AG04450 (cell line): ENCODE results near the gene LCTL. TPM values are rescaled to one million over a fixed set of nuclear protein-coding genes. Genes with fewer than 3 reads are reported as not detected.

Source experiments
- CTCF ChIA-PET: fragments of 300-600, 350-600 bp; formaldehyde crosslinking; extraction: SDS; loops from one replicate; lab custom pipeline; 2022; ENCODE audit warnings: antibody characterized with exemption, inconsistent platforms; lab: Charles Lee
- POLR2A ChIA-PET: fragments of 350-600 bp; formaldehyde crosslinking; extraction: SDS; loops from one replicate; lab custom pipeline; 2021; ENCODE audit warnings: antibody characterized with exemption, inconsistent platforms; lab: Yijun Ruan, JAX
- DNase-seq: peaks from one replicate; pipeline ENCODE4 v3.0.0-alpha.2; 2011; ENCODE audit warnings: low read depth, low spot score
- H3K27ac ChIP-seq: one replicate; pipeline ENCODE4 v1.5.1; 2012; ENCODE audit warnings: low read depth, low read length, control low read depth
- H3K27me3 ChIP-seq: one replicate; pipeline ENCODE4 v1.6.0; 2012; ENCODE audit warnings: low read length; ENCODE audit not compliant: control insufficient read depth, insufficient read depth
- H3K4me3 ChIP-seq: 2 replicates; pipeline ENCODE4 v1.5.1; 2011; ENCODE audit warnings: mild to moderate bottlenecking, low read depth, low read length, control low read depth
- H3K9me3 ChIP-seq: 2 replicates; pipeline ENCODE4 v1.5.1; 2012; ENCODE audit warnings: low read length; ENCODE audit not compliant: control insufficient read depth, insufficient read depth
- polyA plus RNA-seq: library from polyadenylated mRNA; depleted of rRNA; stranded (reverse); fragments of >200 nt; gene quantifications from 2 replicates; pipeline ENCODE4 v1.2.3, GENCODE V29; 2011
- TF ChIP-seq, protein P1 (sequence below): IDR thresholded peaks from 2 replicates; pipeline ENCODE4 v1.5.1; 2011; ENCODE audit warnings: low read depth, low read length, control low read depth, inconsistent platforms

LCTL gene
- polyA plus RNA-seq, 1 experiment, result 6.5 TPM

DNA sequence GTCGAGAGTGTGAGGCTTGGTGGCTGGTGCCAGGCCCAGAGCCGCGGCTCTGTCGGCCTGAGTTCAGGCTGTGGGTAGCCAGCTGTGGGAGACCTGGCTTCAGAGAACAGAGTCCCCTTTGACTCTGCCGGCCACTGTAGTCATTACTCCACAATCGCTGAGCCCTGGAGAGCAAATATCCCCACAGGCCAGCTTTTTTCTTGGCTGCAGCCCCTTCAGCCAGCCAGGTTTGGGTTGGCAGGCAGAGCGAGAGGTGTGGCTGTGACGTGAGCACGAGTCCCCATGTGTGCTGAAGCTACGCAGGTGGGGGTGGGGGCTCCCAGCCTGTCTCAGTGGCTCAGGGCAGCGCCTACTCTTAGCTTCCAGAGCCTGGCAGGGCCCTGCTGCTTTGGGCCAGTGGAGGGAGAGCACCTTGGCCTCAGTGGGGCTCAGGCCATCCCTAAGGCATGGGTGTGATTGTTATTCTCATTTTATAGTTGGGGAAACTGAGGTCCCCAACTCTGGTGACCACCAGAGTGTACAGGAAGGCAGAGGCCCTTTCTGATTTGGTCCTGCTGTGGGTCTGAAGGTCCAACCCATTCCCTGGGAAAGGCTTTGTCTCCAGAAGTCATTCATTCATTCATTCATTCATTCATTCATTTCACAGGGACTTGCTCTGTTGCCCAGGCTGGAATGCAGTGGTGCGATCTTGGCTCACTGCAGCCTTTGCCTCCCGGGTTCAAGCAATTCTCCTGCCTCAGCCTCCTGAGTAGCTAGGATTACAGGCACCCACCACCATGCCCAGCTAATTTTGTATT is 45.7 kb upstream of the LCTL start:
- CTCF ChIA-PET, result interaction anchor here (7.7 kb wide), 1 partner anchor 241 kb away, joined by 52 read pairs; no protein-coding TSS in a partner anchor
- TF ChIP-seq, protein P1, sequence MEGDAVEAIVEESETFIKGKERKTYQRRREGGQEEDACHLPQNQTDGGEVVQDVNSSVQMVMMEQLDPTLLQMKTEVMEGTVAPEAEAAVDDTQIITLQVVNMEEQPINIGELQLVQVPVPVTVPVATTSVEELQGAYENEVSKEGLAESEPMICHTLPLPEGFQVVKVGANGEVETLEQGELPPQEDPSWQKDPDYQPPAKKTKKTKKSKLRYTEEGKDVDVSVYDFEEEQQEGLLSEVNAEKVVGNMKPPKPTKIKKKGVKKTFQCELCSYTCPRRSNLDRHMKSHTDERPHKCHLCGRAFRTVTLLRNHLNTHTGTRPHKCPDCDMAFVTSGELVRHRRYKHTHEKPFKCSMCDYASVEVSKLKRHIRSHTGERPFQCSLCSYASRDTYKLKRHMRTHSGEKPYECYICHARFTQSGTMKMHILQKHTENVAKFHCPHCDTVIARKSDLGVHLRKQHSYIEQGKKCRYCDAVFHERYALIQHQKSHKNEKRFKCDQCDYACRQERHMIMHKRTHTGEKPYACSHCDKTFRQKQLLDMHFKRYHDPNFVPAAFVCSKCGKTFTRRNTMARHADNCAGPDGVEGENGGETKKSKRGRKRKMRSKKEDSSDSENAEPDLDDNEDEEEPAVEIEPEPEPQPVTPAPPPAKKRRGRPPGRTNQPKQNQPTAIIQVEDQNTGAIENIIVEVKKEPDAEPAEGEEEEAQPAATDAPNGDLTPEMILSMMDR, result no peak
- POLR2A ChIA-PET, result no interaction called here
- Histone ChIP-seq H3K27ac (no peak overlapping the region), H3K9me3 (no peaks in the 10 kb centered on the region), H3K27me3 (peaks cover 2% of the 10 kb centered on the region), H3K4me3 (no peak overlapping the region)
- DNase-seq, result no peak

DNA sequence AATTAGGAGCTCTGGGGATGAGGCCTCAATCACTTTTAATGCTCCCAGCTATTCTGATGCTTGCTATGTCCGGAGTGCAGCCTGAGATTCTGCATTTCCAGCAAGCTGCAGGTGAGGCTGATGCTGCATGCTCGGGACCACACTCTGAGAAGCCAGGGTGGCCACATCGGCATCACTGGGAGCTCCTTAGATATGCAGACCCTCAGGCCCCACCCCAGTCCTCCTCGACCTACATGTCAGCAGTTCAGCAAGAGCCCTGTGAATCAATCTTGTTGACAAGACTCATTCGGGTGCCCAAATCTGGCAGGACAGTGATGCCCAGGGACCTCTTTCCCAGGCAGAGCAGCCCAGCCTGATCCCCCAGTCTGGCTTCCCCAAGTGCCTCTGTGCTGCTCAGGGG is 44.1 kb upstream of the LCTL start:
- Histone ChIP-seq H3K4me3 (no peak overlapping the region), H3K9me3 (no peaks in the 10 kb centered on the region), H3K27ac (no peak overlapping the region), H3K27me3 (peaks cover 2% of the 10 kb centered on the region)
- DNase-seq, result no peak
- POLR2A ChIA-PET, result no interaction called here
- CTCF ChIA-PET, result interaction anchor here (0.6 to 7.7 kb wide), 4 partner anchors 9 to 242 kb away, joined by 3 to 52 read pairs (median 6); no protein-coding TSS in a partner anchor
- TF ChIP-seq, protein P1, result no peak

DNA sequence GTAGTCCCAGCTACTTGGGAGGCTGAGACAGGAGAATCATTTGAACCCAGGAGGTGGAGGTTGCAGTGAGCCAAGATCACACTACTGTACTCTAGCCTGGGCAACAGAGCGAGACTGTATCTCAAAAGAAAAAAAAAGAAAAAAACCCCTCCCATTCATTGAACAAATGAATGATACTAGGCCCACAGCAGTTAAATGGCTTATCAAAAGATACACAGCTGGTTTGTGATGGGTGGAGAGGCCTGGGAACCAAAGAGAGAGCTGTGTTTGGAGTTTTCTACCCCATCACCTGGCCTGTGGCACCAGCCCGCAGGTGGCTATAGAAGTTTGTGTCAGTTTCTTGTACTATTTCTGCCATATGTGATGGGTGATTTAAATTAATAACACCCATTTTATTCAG is 43.1 kb upstream of the LCTL start:
- peaks cover 2% of the 10 kb centered on the region for H3K27me3 ChIP-seq
- TF ChIP-seq, protein P1, result no peak
- ChIA-PET CTCF (interaction anchor here (1.6 to 7.7 kb wide), 3 partner anchors 10 to 243 kb away, joined by 4 to 52 read pairs (median 9); no protein-coding TSS in a partner anchor), POLR2A (no interaction called here)
- H3K9me3 ChIP-seq, result no peaks in the 10 kb centered on the region
- DNase-seq, result no peak
- no peak overlapping the region for H3K4me3 ChIP-seq
- no peak overlapping the region for H3K27ac ChIP-seq

DNA sequence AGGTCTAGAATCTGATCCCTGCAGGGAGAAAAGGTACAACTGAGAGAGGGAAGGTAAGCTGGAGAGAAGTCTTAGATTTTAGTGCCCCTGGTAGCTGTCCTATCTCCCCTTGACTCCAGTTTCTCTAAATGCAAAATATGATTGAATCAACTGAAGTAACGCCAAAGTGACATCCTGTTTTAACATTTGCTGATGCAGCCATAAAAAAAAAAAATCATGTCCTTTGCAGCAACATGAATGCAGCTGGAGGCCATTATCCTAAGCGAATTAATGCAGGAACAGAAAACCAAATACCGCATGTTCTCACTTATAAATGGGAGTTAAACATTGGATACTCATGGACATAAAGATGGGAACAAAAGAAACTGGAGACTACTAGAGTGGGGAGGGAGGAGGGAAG is 42.4 kb upstream of the LCTL start:
- CTCF ChIA-PET, result interaction anchor here (1.5 to 7.7 kb wide), 3 partner anchors 11 to 244 kb away, joined by 4 to 52 read pairs (median 14); no protein-coding TSS in a partner anchor
- Histone ChIP-seq H3K27ac (no peak overlapping the region), H3K9me3 (no peaks in the 10 kb centered on the region), H3K27me3 (no peaks in the 10 kb centered on the region), H3K4me3 (no peak overlapping the region)
- DNase-seq, result no peak
- TF ChIP-seq, protein P1, result no peak
- POLR2A ChIA-PET, result no interaction called here
